NCI-H82 treated with DMSO at 0.1 percent for 48 hours (cell line): ENCODE measurements around the gene HS2ST1.
"Not testable (repeated sequence)": the region's sequence is repeated elsewhere in the genome, so short reads cannot be mapped to it uniquely, and the experiment has no call there.

ENCODE experiments used
- DNase-seq: peaks from one replicate; lab custom pipeline; 2025; ENCODE audit not compliant: unreplicated experiment; lab: John Stamatoyannopoulos, UW

The HS2ST1 gene

GRCh38 chr1:87004857-87005256 lies 90.4 kb downstream of the HS2ST1 start:
- DNase-seq: no peak

GRCh38 chr1:87007323-87007722 lies 92.9 kb downstream of the HS2ST1 start:
- DNase-seq: no peak

- not testable (repeated sequence) for DNase-seq
Observed at GRCh38 chr1:87013385-87013784, 99.0 kb downstream of the HS2ST1 start.

GRCh38 chr1:87017998-87018672 lies 103.7 kb downstream of the HS2ST1 start:
- DNase-seq: no peak

- DNase-seq: no peak
Observed at GRCh38 chr1:87023326-87023725, 108.9 kb downstream of the HS2ST1 start.

GRCh38 chr1:87024936-87025540 lies 110.6 kb downstream of the HS2ST1 start:
- peak; percentile 54 for DNase-seq

- DNase-seq: not testable (repeated sequence)
Observed at GRCh38 chr1:87027561-87027960, 113.1 kb downstream of the HS2ST1 start.

- no peak for DNase-seq
Observed at GRCh38 chr1:87028576-87028975, 114.1 kb downstream of the HS2ST1 start.

- DNase-seq: no peak
Observed at GRCh38 chr1:87030740-87031690, 116.6 kb downstream of the HS2ST1 start.

- DNase-seq: no peak
Observed at GRCh38 chr1:87034351-87034750, 119.9 kb downstream of the HS2ST1 start.

GRCh38 chr1:87039096-87039495 lies 124.7 kb downstream of the HS2ST1 start:
- no peak for DNase-seq

GRCh38 chr1:87042111-87042811 lies 127.8 kb downstream of the HS2ST1 start:
- no peak for DNase-seq

- DNase-seq: no peak
Observed at GRCh38 chr1:87044424-87044823, 130.0 kb downstream of the HS2ST1 start.

- no peak for DNase-seq
Observed at GRCh38 chr1:87044840-87045239, 130.4 kb downstream of the HS2ST1 start.

GRCh38 chr1:87045761-87046304 lies 131.4 kb downstream of the HS2ST1 start:
- no peak for DNase-seq

GRCh38 chr1:87046951-87047350 lies 132.5 kb downstream of the HS2ST1 start:
- DNase-seq: no peak

GRCh38 chr1:87048237-87048636 lies 133.8 kb downstream of the HS2ST1 start:
- no peak for DNase-seq

- DNase-seq: no peak
Observed at GRCh38 chr1:87051965-87052364, 137.5 kb downstream of the HS2ST1 start.

- DNase-seq: no peak
Observed at GRCh38 chr1:87052400-87052799, 138.0 kb downstream of the HS2ST1 start.

GRCh38 chr1:87052961-87053360 lies 138.5 kb downstream of the HS2ST1 start:
- no peak for DNase-seq

- no peak for DNase-seq
Observed at GRCh38 chr1:87053446-87053845, 139.0 kb downstream of the HS2ST1 start.
